OCI-LY3 (cell line): ENCODE results near the gene SMYD2.

Experiments used
- EZH2phosphoT487 ChIP-seq: fragments of 200-600 bp; shearing (Covaris generic); IDR thresholded peaks from 2 replicates; pipeline ENCODE4 v1.6.1; 2018; ENCODE audit warnings: antibody characterized with exemption, mixed run types, low read depth
- TF ChIP-seq, protein P1 (sequence below): fragments of 200-600, 300-600 bp; sonication (generic); IDR thresholded peaks from 2 replicates; pipeline ENCODE4 v1.5.1; 2014; ENCODE audit warnings: antibody characterized with exemption, low read length, low read depth

DNA sequence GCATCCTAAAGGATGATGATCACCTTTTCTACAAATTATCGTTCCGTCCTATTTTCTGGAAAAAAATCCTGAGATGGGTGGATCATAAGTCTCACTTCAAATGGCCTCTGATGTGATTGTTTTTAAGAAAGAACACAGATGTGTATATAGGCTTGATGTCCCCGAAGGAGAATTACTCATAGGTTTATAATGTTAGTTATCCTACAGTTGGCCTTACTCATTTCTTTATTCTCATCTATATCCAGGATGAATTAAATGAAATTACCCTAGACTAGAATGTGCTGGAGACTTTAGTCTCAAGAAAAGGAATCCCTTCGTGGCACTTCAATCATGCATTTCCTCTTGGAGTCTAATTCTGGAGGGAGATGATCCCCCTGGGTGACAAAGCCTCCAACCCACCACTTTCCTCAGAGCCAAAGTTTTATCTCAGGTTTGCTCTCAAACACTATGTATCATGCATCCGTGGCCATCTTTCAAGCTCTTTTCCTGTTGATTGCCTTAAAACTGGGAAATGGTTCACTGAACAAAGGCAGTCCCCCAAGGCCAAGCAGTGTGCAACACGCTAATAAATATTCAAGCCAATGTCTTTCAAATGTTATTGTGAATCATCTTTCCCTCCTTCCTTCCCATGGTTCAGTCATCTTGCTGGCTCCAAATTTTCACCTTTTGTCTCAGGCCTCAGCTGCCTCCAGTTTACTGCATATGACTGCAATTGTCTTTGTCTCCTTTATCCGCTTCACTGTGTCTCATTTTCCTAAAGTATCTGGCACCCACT lies 32.5 kb upstream of the SMYD2 start:
- TF ChIP-seq, protein P1, sequence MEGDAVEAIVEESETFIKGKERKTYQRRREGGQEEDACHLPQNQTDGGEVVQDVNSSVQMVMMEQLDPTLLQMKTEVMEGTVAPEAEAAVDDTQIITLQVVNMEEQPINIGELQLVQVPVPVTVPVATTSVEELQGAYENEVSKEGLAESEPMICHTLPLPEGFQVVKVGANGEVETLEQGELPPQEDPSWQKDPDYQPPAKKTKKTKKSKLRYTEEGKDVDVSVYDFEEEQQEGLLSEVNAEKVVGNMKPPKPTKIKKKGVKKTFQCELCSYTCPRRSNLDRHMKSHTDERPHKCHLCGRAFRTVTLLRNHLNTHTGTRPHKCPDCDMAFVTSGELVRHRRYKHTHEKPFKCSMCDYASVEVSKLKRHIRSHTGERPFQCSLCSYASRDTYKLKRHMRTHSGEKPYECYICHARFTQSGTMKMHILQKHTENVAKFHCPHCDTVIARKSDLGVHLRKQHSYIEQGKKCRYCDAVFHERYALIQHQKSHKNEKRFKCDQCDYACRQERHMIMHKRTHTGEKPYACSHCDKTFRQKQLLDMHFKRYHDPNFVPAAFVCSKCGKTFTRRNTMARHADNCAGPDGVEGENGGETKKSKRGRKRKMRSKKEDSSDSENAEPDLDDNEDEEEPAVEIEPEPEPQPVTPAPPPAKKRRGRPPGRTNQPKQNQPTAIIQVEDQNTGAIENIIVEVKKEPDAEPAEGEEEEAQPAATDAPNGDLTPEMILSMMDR: no peak
- no peak for TF ChIP-seq EZH2phosphoT487
